SU-DHL-6 (cell line): Measurements from ENCODE around the gene DYNC2H1.

Experiments
- EZH2phosphoT487 ChIP-seq: fragments of 200-600 bp; sonication (generic), shearing (Covaris generic); conservative IDR thresholded peaks from 2 replicates; pipeline ENCODE4 v1.6.1; 2018; ENCODE audit warnings: mild to moderate bottlenecking, antibody characterized with exemption, low read length, moderate library complexity, mixed read lengths
- TF ChIP-seq, protein P1 (sequence below): fragments of 200-600 bp; sonication (generic); IDR thresholded peaks from one replicate; pipeline ENCODE4 v1.5.1; 2017; ENCODE audit warnings: antibody characterized with exemption, mild to moderate bottlenecking, low read length, moderate library complexity; ENCODE audit not compliant: insufficient read depth, poor library complexity, severe bottlenecking

DNA sequence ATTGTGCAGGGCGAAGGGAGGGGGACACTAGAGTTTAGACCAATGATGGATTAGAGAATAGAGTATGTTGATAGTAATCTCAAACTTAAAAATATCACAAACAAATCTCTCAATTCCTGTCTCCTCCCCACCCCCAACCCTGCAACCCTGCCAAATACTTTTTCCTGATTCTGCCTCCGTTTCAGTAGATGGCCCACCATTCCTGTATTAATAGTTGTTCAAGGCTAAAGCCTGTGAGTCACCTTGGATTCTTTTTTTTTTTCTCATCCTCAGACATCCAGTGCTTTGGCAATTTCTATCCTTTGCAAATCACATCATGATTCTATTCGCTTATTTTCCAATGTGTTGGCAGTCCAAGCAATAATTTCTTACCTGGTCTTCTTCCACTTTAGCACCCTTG, 207.9 kb downstream of the DYNC2H1 start:
- TF ChIP-seq, protein P1, sequence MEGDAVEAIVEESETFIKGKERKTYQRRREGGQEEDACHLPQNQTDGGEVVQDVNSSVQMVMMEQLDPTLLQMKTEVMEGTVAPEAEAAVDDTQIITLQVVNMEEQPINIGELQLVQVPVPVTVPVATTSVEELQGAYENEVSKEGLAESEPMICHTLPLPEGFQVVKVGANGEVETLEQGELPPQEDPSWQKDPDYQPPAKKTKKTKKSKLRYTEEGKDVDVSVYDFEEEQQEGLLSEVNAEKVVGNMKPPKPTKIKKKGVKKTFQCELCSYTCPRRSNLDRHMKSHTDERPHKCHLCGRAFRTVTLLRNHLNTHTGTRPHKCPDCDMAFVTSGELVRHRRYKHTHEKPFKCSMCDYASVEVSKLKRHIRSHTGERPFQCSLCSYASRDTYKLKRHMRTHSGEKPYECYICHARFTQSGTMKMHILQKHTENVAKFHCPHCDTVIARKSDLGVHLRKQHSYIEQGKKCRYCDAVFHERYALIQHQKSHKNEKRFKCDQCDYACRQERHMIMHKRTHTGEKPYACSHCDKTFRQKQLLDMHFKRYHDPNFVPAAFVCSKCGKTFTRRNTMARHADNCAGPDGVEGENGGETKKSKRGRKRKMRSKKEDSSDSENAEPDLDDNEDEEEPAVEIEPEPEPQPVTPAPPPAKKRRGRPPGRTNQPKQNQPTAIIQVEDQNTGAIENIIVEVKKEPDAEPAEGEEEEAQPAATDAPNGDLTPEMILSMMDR = no peak
- TF ChIP-seq EZH2phosphoT487 = no peak
